Muscle of leg (tissue), 16 donors: ENCODE measurements around the gene SERF1B. TPM values are rescaled to one million over a fixed set of nuclear protein-coding genes. Genes with fewer than 3 reads are reported as not detected.
"Not testable (repeated sequence)": the region's sequence is repeated elsewhere in the genome, so short reads cannot be mapped to it uniquely, and the experiment has no call there.

Experiments used
- DNase-seq: peaks from one replicate; pipeline ENCODE4 v3.0.0; 2013
- H3K27ac ChIP-seq: one replicate; pipeline ENCODE4 v1.5.1; 2013; ENCODE audit warnings: mild to moderate bottlenecking, low read length, control low read depth
- H3K27me3 ChIP-seq: one replicate; pipeline ENCODE4 v1.6.1; 2013; ENCODE audit warnings: low read length; ENCODE audit not compliant: control insufficient read depth, insufficient read depth
- H3K36me3 ChIP-seq: one replicate; pipeline ENCODE4 v1.6.1; 2013; ENCODE audit warnings: low read length; ENCODE audit not compliant: control insufficient read depth, insufficient read depth
- H3K4me1 ChIP-seq: one replicate; pipeline ENCODE4 v1.6.1; 2013; ENCODE audit warnings: low read length; ENCODE audit not compliant: control insufficient read depth, insufficient read depth
- H3K4me3 ChIP-seq: one replicate; pipeline ENCODE4 v1.5.1; 2013; ENCODE audit warnings: low read length, control low read depth
- H3K9me3 ChIP-seq: replicated peaks from 2 replicates; pipeline ENCODE4 v1.6.1; 2013; ENCODE audit warnings: low read depth, low read length; ENCODE audit not compliant: control insufficient read depth
- WGBS: methylation state at CpG from one replicate; pipeline ENCODE4 v1.1.5; 2013; ENCODE audit warnings: missing lambda C conversion rate; ENCODE audit not compliant: insufficient coverage; 5-methylcytosine and 5-hydroxymethylcytosine counted together
- long read RNA-seq, 11 donors: transcript quantifications; one replicate each; lab custom pipeline, GENCODE V29; 2026
- polyA plus RNA-seq, 8 donors: library from polyadenylated mRNA; unstranded; fragments of 120-200 nt; gene quantifications; one replicate each; pipeline versions ENCODE4 v1.2.1 to v1.2.3, GENCODE V29; 2013; ENCODE audit warnings: inconsistent platforms in 1 of 8, low replicate concordance in 1 of 8; ENCODE audit not compliant: insufficient read length in 8 of 8, insufficient read depth in 1 of 8
- total RNA-seq: library from RNA; stranded (reverse); fragments of 120-200 nt; gene quantifications from one replicate; pipeline ENCODE4 v1.2.4, GENCODE V29; 2013

Gene SERF1B
- total RNA-seq (48.5 TPM), polyA plus RNA-seq (10 to 100 TPM; 49.0 to 60.9 (median 53.6) TPM)
- long read RNA-seq, donor 1, partial matches to known transcripts: 0 of 5 reads
- long read RNA-seq, donor 1, other reads (novel, unspliced or antisense): 0 of 5 reads
- long read RNA-seq, donor 2, partial matches to known transcripts: 0 of 3 reads
- long read RNA-seq, donor 2, other reads (novel, unspliced or antisense): 0 of 3 reads
- long read RNA-seq, donor 3, transcript SERF1B-202 (3 exons, 703 nt): major isoform, 11 of 17 reads
- long read RNA-seq, donor 3, partial matches to known transcripts: 0 of 17 reads
- long read RNA-seq, donor 3, other reads (novel, unspliced or antisense): 0 of 17 reads
- long read RNA-seq, donor 4, transcript SERF1B-202 (3 exons, 703 nt): major isoform, 8 of 10 reads
- long read RNA-seq, donor 4, partial matches to known transcripts: 0 of 10 reads
- long read RNA-seq, donor 4, other reads (novel, unspliced or antisense): 0 of 10 reads
- long read RNA-seq, donor 5, transcript SERF1B-201 (3 exons, 1,889 nt): minor isoform, 9 of 49 reads
- long read RNA-seq, donor 5, transcript SERF1B-202 (3 exons, 703 nt): major isoform, 19 of 49 reads
- long read RNA-seq, donor 5, partial matches to known transcripts: 10 of 49 reads
- long read RNA-seq, donor 5, other reads (novel, unspliced or antisense): 5 of 49 reads
- long read RNA-seq, donor 6, transcript SERF1B-201 (3 exons, 1,889 nt): minor isoform, 8 of 39 reads
- long read RNA-seq, donor 6, transcript SERF1B-202 (3 exons, 703 nt): major isoform, 28 of 39 reads
- long read RNA-seq, donor 6, partial matches to known transcripts: 0 of 39 reads
- long read RNA-seq, donor 6, other reads (novel, unspliced or antisense): 0 of 39 reads
- long read RNA-seq, donor 7, transcript SERF1B-202 (3 exons, 703 nt): major isoform, 21 of 47 reads
- long read RNA-seq, donor 7, partial matches to known transcripts: 21 of 47 reads
- long read RNA-seq, donor 7, other reads (novel, unspliced or antisense): 0 of 47 reads
- long read RNA-seq, donor 8, transcript SERF1B-202 (3 exons, 703 nt): major isoform, 20 of 33 reads
- long read RNA-seq, donor 8, partial matches to known transcripts: 8 of 33 reads
- long read RNA-seq, donor 8, other reads (novel, unspliced or antisense): 0 of 33 reads
- long read RNA-seq, donor 9, transcript SERF1B-202 (3 exons, 703 nt): major isoform, 13 of 28 reads
- long read RNA-seq, donor 9, partial matches to known transcripts: 9 of 28 reads
- long read RNA-seq, donor 9, other reads (novel, unspliced or antisense): 0 of 28 reads
- long read RNA-seq, donor 10, transcript SERF1B-202 (3 exons, 703 nt): major isoform, 11 of 14 reads
- long read RNA-seq, donor 10, partial matches to known transcripts: 0 of 14 reads
- long read RNA-seq, donor 10, other reads (novel, unspliced or antisense): 0 of 14 reads
- long read RNA-seq, donor 11, transcript SERF1B-202 (3 exons, 703 nt): major isoform, 18 of 24 reads
- long read RNA-seq, donor 11, partial matches to known transcripts: 0 of 24 reads
- long read RNA-seq, donor 11, other reads (novel, unspliced or antisense): 0 of 24 reads

GRCh38 chr5:70025106-70025844 is at the start of gene SERF1B:
SERF1B (plus strand) TSS chr5:70025251; CDS start chr5:70025452, 201 bp downstream.
- not testable (repeated sequence) for H3K4me1 ChIP-seq, H3K27ac ChIP-seq, DNase-seq, H3K9me3 ChIP-seq, H3K4me3 ChIP-seq, H3K36me3 ChIP-seq, H3K27me3 ChIP-seq
- WGBS: no CpG with 5 or more reads among the region's 66 CpGs

- not testable (repeated sequence) for H3K4me1 ChIP-seq, H3K27me3 ChIP-seq, H3K27ac ChIP-seq, DNase-seq, H3K4me3 ChIP-seq, H3K36me3 ChIP-seq, H3K9me3 ChIP-seq
- WGBS: no CpG with 5 or more reads among the region's 2 CpGs
These were observed 33.3 kb upstream of the SERF1B start for GRCh38 chr5:69991713-69992112.

- no CpG with 5 or more reads among the region's 1 CpG for WGBS
- DNase-seq: not testable (repeated sequence)
These were observed 29.5 kb upstream of the SERF1B start for GRCh38 chr5:69995535-69995934.

GRCh38 chr5:70020660-70021059 is 4.4 kb upstream of the SERF1B start:
- H3K27me3 ChIP-seq, H3K36me3 ChIP-seq: not testable (repeated sequence)

More at GRCh38 chr5:69995535-69995934, 29.5 kb upstream of the SERF1B start:
- not testable (repeated sequence) for H3K27me3 ChIP-seq, H3K36me3 ChIP-seq, H3K27ac ChIP-seq, H3K4me3 ChIP-seq, H3K4me1 ChIP-seq, H3K9me3 ChIP-seq

GRCh38 chr5:70025845-70026145 is 744 bp downstream of the SERF1B start:
- not testable (repeated sequence) for H3K27ac ChIP-seq, H3K9me3 ChIP-seq, H3K4me1 ChIP-seq, H3K4me3 ChIP-seq, DNase-seq, H3K36me3 ChIP-seq, H3K27me3 ChIP-seq
- WGBS: no CpG with 5 or more reads among the region's 4 CpGs

More at GRCh38 chr5:70020660-70021059, 4.4 kb upstream of the SERF1B start:
- H3K4me1 ChIP-seq, H3K9me3 ChIP-seq, H3K27ac ChIP-seq, DNase-seq, H3K4me3 ChIP-seq: not testable (repeated sequence)
- WGBS: no CpG with 5 or more reads among the region's 2 CpGs

- DNase-seq, H3K36me3 ChIP-seq, H3K4me1 ChIP-seq, H3K27ac ChIP-seq, H3K9me3 ChIP-seq, H3K27me3 ChIP-seq, H3K4me3 ChIP-seq: not testable (repeated sequence)
- no CpG with 5 or more reads among the region's 5 CpGs for WGBS
These were observed 6.2 kb downstream of the SERF1B start for GRCh38 chr5:70031204-70031603.

GRCh38 chr5:70041411-70041810 is 16.4 kb downstream of the SERF1B start:
- H3K27me3 ChIP-seq, H3K9me3 ChIP-seq, H3K4me3 ChIP-seq, H3K36me3 ChIP-seq, H3K4me1 ChIP-seq, DNase-seq, H3K27ac ChIP-seq: not testable (repeated sequence)

GRCh38 chr5:70049790-70050142 is 24.7 kb downstream of the SERF1B start:
- H3K36me3 ChIP-seq, H3K4me3 ChIP-seq, DNase-seq, H3K27ac ChIP-seq, H3K27me3 ChIP-seq, H3K9me3 ChIP-seq, H3K4me1 ChIP-seq: not testable (repeated sequence)
- WGBS: no CpG with 5 or more reads among the region's 16 CpGs

GRCh38 chr5:70056289-70056942 is 31.4 kb downstream of the SERF1B start:
- not testable (repeated sequence) for DNase-seq, H3K4me3 ChIP-seq, H3K27ac ChIP-seq, H3K4me1 ChIP-seq, H3K27me3 ChIP-seq, H3K9me3 ChIP-seq, H3K36me3 ChIP-seq
- no CpG with 5 or more reads among the region's 6 CpGs for WGBS
